ENCODE measurements around the gene GMPS. TPM values are rescaled to one million over a fixed set of nuclear protein-coding genes. Genes with fewer than 3 reads are reported as not detected.

Gene GMPS
- total and polyA plus RNA-seq, 2 of the 4 experiments (the other 2 are of a cell fraction) = 33.9 to 52.5 TPM

GRCh38 chr3:155869691-155870090 lies 759 bp upstream of the GMPS start:
- CTCF ChIA-PET = interaction anchor here (0.7 to 1.6 kb wide), 3 partner anchors 24 to 103 kb away, joined by 3 to 6 read pairs (median 5); partner anchors contain the start of gene C3orf33
- no peaks in the 10 kb centered on the region for H3K9me1 ChIP-seq (ENCODE audit: insufficient read depth, low read length)
- peak overlapping the region; percentile 86 for H2AK9ac ChIP-seq (replicated peaks; ENCODE audit: low read depth, low read length, poor library complexity)
- peak overlapping the region; percentile 37; the same call in 1 of the 2 replicates for H3K4ac ChIP-seq (ENCODE audit: low read depth, low read length)
- peak overlapping the region; percentile 44 for H2BK5ac ChIP-seq (ENCODE audit: low read depth, low read length, poor library complexity, severe bottlenecking)
- ATAC-seq (ENCODE audit: low read depth) (no peak), DNase-seq (no peak)
- peaks cover 15% of the 10 kb centered on the region for H4K20me1 ChIP-seq (ENCODE audit: insufficient read depth, low read length)
- TF ChIP-seq ELK1 (IDR thresholded peaks at IDR 0.05; ENCODE audit: borderline replicate concordance, low read depth, low read length) (no peak), MXI1 (IDR thresholded peaks at IDR 0.05; ENCODE audit: borderline replicate concordance, low read depth, low read length) (no peak), MAZ (IDR thresholded peaks at IDR 0.05; ENCODE audit: borderline replicate concordance, low read depth, low read length) (no peak), RAD21 (IDR thresholded peaks at IDR 0.05; ENCODE audit: low read length) (no peak), FOS (IDR thresholded peaks at IDR 0.05; ENCODE audit: low read depth, low read length) (no peak), CHD1 (IDR thresholded peaks at IDR 0.05; ENCODE audit: low read depth, low read length) (no peak), USF2 (IDR thresholded peaks at IDR 0.05; ENCODE audit: low read depth, low read length) (no peak), RFX5 (IDR thresholded peaks at IDR 0.05; ENCODE audit: low read depth, low read length) (no peak), SMC3 (IDR thresholded peaks at IDR 0.05; ENCODE audit: low read depth, low read length) (no peak), NFE2L2 (IDR thresholded peaks at IDR 0.05; ENCODE audit: low read depth, low read length) (no peak), POLR2A (IDR thresholded peaks at IDR 0.05; ENCODE audit: low read depth, low read length) (no peak), CEBPB (IDR thresholded peaks at IDR 0.05; ENCODE audit: low read depth, low read length) (no peak), BHLHE40 (IDR thresholded peaks at IDR 0.05; ENCODE audit: low read depth, low read length) (no peak), MAFK (IDR thresholded peaks at IDR 0.05; ENCODE audit: low read depth, low read length) (no peak), CTCF (conservative IDR thresholded peaks at IDR 0.05; ENCODE audit: low read depth, low read length) (no peak), RCOR1 (IDR thresholded peaks at IDR 0.05; ENCODE audit: insufficient replicate concordance, low read length) (no peak)
- BruUV-seq (replicated peaks) = no TSS peak
- peak overlapping the region; percentile 17 for H4K91ac ChIP-seq (ENCODE audit: insufficient read depth, low read depth, low read length)
- H3K4me2 ChIP-seq (ENCODE audit: low read depth, low read length) = peak overlapping the region; percentile 99
- peak overlapping the region; percentile 26 for H3K18ac ChIP-seq (ENCODE audit: low read depth, low read length)
- peak overlapping the region; percentile 57 for H3K4me3 ChIP-seq (ENCODE audit: insufficient read depth, low read depth, low read length)
- H3K27ac ChIP-seq (ENCODE audit: insufficient read depth, low read length) = peak overlapping the region; percentile 80
- peak overlapping the region; percentile 54 for H3K9ac ChIP-seq (ENCODE audit: low read depth, low read length)
- peak overlapping the region; percentile 17 to 64; a peak in 2 of 4 replicates for H4K8ac ChIP-seq (ENCODE audit: low read depth in 2 of 2, low read length in 2 of 2)
- H2AFZ ChIP-seq (replicated peaks; ENCODE audit: low read length, poor library complexity) = peak overlapping the region; percentile 97
- peak overlapping the region; percentile 20; the same call in 1 of the 2 replicates for H3K56ac ChIP-seq (ENCODE audit: extremely low read depth, insufficient read depth, low read length)
- no peak overlapping the region for H2BK120ac ChIP-seq (ENCODE audit: low read depth, low read length)
- H4K5ac ChIP-seq (ENCODE audit: low read depth, low read length) = peak overlapping the region; percentile 84
- in situ Hi-C loops (cut with MboI; ENCODE audit: low sequenced_read_pairs) = no loop called here
- dilution Hi-C loops (cut with HindIII; ENCODE audit: low sequenced_read_pairs, unreplicated experiment) = no loop called here
- no peak overlapping the region for H2AK5ac ChIP-seq (ENCODE audit: low read depth, low read length)
- peaks cover 0 to 6% of the 10 kb centered on the region in 2 experiments; a peak in 2 of 4 replicates for H3K79me1 ChIP-seq (ENCODE audit: low read depth in 1 of 2, low read length in 2 of 2)
- intact Hi-C loops (cut with micrococcal nuclease) = loop anchor here (1.0 to 5.0 kb wide), 2 partner anchors 15 to 122 kb away; partner anchors contain the start of genes PLCH1 and SLC33A1
- peaks cover 4% of the 10 kb centered on the region; the same call in 1 of the 2 replicates for H3K4me1 ChIP-seq (ENCODE audit: control insufficient read depth, insufficient read depth, low read length)
- no peaks in the 10 kb centered on the region for H3K36me3 ChIP-seq (ENCODE audit: control insufficient read depth, insufficient read depth, low read length)
- WGBS, 2 experiments (ENCODE audit: extremely low coverage in 2 of 2, insufficient read length in 1 of 2) = no CpG with 5 or more reads among the region's 3 CpGs
- H2BK15ac ChIP-seq (ENCODE audit: low read depth, low read length) = no peak overlapping the region
- peak overlapping the region; percentile 54; the same call in 1 of the 2 replicates for H3K14ac ChIP-seq (replicated peaks; ENCODE audit: low read depth, low read length)
- no peak overlapping the region for H2BK20ac ChIP-seq (ENCODE audit: low read depth, low read length)
- H3K9me3 ChIP-seq (ENCODE audit: control insufficient read depth, insufficient read depth, low read length) = no peaks in the 10 kb centered on the region
- H3K27me3 ChIP-seq (ENCODE audit: control insufficient read depth, insufficient read depth, low read length) = no peaks in the 10 kb centered on the region
- H3K23ac ChIP-seq (ENCODE audit: low read depth, low read length) = peak overlapping the region; percentile 91
- POLR2A ChIA-PET (ENCODE audit: unreplicated experiment) = interaction anchor here (1.2 kb wide), 1 partner anchor 64 kb away, joined by 3 read pairs; the partner anchor contains the start of gene C3orf33
